Right renal cortex interstitium (tissue), 3 donors: Measurements from ENCODE around the gene MEIKIN. TPM values are rescaled to one million over a fixed set of nuclear protein-coding genes. Genes with fewer than 3 reads are reported as not detected.

ENCODE experiments used
- DNase-seq, 3 donors: peaks; one replicate each; pipeline ENCODE4 v3.0.0-alpha.2; 2013; ENCODE audit warnings: low read depth in 3 of 3, low spot score in 2 of 3
- polyA plus RNA-seq, 3 donors: library from polyadenylated mRNA; unstranded; fragments of 120-200 nt; gene quantifications; one replicate each; pipeline ENCODE4 v1.2.1, GENCODE V29; 2013; ENCODE audit not compliant: insufficient read length in 3 of 3

MEIKIN gene
- polyA plus RNA-seq, 3 donors, result 0.18 to 0.19 TPM; not detected in 1

DNA sequence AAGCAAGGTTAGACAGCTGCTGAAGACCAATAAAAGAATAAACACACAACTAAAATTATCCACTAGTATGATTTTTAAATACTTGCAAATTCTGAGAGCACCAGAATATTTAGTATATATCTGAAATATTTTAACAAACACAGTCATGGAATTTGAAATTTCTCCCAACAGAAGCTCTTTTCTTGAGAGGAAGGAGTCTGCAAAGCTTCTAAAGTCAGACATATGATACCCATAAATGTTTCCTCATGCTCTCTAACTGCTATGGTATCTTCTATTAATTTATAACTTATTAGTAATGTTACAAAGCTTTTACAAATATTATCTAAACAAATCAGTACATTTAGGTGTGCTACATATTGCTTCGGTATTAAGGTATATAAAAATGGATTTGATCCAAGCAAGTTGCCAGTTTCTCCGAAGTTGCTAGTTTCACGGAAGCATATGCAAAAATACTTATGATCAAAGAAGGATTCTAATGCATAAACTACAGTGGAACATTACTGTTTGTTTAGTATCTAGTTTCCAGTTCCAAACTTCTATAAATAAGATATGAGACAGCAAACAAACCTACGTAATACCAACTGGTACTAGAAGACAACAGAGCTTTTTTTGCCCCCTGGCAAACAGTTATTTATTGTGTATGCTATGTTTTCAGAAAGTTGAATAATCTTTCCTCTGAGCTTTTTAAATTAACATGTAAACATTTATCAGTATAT, 170.7 kb downstream of the MEIKIN start:
- no peak for DNase-seq

DNA sequence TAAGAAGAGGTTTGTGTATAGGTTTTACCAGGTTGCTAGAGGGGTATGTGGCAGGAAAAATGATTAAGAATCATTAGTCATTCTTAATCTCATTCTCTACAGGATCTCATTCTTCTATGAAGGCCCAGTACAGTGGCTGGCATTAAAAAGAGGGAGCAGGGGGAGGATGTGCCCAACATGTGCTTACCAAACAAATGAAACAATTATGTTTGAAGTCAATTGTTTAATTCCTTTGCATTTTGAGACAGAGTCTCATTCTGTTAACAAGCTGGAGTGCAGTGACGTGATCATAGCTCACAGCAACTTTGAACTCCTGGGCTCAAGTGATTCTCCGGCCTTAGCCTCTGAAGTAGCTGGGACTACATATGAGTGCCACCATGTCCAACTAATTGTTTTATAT, 171.7 kb downstream of the MEIKIN start:
- DNase-seq, result no peak

DNA sequence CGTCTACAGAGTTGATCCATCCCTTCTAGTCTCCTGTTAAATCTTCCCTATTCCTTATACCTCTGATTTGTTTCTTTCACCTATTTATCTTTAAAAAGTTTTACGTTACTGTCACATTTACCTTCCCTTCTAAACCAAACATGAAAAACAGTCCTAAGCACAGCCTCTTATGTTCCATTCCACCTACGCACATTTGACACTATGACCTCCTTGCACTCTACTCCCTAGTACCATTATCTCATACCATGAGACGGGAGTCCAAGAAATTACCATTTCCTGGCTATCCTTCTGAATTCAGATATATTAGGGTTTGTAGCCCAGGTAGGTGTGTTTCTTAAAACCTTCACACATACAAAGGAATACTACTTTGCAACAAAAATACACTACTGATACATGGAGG, 173.8 kb downstream of the MEIKIN start:
- DNase-seq, result no peak

DNA sequence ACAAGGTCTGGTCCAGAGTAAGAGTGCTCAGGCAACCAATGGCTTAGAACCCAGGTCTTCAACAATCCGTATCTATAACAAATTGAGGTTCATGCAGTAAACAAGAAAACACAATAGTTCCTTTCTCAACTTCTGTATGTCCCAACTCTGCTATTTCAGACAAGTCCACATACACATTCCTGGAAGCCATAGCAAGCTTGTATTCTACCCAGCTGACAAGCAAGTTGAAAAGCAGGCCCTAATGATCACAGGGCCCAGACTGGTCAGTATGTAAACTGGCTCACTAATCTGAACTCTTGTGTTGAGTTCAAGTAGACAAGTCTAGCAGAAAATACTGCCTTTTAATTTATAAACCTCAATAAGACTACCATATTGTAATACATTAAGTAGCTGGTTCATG, 175.5 kb downstream of the MEIKIN start:
- DNase-seq, result no peak

DNA sequence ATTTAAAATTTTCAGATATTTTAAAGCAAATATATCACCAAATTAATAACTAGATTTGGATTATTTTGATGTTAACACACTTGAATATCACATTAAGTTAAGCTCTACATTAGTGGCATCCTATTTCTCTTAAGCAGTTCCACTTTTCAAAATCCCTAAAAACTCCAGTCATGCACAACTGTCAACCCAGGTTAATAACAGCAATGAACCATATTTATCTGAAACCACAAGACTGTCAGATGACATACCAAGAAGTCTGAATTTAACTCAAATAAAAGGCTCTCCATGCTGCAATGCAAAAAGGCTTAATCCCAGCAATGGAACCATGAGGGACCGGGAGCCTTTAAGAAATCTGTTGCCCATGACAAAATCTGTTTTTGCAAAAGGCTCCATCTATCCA, 176.1 kb downstream of the MEIKIN start:
- no peak for DNase-seq

DNA sequence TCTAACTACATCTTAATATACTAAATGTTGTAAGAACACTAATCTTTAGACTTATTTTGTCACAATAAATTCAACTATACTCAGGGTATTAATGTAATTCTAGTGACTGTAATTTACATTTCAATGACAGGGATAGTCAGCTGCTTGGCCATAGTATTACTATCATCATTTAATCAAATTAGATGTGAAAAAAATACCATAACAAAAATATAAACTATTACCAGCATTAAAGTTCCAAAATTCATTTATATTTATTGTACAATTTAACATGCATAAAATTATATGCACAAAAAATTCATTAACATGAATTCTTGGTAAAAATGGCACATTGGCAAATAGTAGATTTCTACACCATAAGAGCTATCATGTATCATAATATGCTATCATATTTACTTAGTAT, 177.6 kb downstream of the MEIKIN start:
- DNase-seq, result no peak

DNA sequence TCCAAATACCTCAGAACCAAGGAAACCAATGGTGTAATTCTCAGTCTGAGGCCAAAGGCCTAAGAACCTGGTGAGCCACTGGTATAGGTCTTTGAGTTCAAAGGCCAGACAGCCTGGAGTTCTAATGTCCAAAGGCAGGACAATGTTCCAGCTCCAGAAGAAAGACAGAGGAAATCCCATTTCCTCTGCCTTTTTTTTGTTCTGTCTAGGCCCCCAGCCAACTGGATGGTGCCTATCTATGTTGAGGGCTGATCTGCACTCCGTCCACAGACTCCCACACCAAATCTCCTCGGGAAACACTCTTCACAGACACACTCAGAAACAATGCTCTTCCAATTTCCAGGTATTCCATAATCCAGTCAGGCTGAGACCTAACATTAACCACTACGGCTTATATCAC, 178.8 kb downstream of the MEIKIN start:
- DNase-seq, result no peak

DNA sequence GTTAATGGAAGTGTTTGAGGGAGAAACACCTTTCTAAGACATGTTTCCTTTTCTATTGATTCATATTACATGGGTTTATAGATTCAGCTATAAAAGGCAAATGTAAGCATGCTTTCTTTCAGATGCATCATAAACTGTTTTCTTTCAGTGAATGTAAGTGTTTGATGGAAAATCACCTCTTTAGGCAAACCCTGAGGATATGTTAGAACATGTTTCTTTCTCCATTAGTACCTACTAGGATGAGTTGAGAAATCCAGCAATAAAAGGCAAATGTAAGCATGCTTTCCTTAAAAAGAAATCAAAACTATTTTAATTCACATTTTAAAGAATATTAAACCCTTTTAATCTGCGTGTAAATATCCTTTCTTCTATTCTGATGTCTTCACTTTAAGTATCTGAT, 180.2 kb downstream of the MEIKIN start:
- DNase-seq, result no peak

DNA sequence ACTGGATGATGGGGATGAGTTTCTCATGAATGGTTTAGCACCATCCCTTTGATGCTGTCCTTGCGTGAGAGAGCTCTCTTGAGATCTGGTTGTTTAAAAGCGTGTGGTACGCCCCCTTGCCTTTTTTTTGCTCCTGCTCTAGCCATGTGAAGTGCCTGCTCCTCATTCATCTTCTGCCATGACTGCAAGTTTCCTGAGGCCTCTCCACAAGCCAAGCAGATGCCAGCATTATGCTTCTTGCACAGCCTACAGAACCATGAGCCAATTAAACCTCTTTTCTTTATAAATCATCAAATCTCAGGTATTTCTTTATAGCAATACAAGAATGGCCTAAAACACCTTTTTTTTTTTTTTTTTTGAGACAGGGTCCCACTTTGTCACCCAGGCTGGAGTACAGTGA, 181.5 kb downstream of the MEIKIN start:
- DNase-seq, result no peak

DNA sequence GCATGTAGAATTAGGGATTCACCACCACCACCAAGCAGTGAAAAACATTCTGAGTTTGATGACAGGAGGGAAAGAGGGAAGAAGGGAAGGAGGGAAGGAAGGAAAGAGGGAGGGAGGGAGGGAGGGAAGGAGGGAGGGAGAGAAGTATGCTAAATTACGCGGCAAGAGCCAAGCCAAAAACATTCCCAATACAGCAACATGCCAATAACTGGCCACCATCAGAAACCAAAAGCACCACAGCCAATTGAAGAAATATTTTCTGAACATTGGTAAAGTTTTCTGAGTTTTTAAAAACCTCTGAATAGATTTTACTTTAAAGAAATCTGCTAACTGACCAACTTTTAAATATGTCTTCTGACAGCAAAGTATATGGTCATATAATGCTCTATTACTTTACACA, 184.7 kb downstream of the MEIKIN start:
- no peak for DNase-seq

DNA sequence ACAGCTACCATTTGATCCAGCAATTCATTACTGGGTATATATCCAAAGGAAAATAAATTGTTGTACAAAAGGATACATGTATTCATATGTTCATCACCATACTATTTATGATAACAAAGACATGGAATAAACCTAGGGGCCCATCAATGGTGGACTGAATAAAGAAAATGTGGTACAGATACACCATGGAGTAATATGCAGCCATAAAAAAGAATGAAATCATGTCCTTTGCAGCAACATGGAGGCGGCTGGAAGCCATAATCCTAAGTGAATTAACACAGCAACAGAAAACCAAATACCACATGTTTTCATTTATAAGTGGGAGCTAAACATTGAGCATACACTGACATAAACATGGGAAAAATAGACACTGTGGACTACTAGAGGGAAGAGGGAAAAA, 185.8 kb downstream of the MEIKIN start:
- DNase-seq, result no peak

DNA sequence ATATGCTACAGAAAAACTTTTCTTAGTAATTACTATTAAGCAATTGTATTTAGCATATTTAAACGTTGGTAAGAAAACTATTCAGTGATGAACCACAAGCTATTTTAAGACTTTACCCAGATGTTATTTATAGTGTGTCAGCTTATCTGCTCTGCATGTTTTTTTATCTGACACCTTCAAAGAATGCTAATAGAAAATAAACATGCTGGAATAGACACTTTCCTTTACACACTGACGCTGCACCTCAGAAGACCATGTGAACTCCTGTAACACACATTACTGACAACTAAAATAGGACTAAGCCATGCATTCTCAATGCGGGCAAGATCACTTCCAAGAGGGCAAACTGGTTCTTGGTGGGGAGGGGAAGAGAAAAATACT, 187.0 kb downstream of the MEIKIN start:
- no peak for DNase-seq

DNA sequence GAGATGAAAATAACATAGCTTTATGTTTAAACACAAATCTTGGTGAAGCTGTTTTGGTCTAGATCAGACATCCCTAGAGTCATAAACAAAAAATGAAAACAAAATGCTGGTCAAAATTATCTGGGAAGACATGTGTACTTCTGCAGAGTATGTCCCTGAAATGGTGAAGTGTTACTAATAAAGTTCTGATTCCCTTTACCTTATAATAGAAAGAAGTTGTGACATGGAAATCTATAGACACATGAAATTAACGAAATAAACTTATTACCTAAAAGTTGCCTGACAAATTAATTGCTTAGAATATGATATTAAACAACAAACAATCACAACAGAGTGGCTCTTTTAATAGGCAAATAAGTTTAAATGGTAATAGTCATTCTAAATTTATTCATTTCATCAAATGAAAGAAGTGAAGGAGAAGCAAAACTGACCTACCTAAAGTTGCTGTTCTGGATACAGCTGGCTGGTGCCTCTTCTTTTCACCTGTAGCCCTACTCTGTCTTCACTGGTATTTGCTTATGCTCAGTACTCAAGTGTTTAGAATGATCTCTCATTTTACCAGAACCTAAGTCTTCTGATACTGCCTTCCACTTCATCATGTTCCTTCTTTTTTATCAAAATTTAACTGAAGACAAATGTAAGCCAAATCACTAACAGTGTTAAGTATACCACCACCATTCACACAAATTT, 187.5 kb downstream of the MEIKIN start:
- DNase-seq, result no peak

Other genes with a start within 250 kb of the MEIKIN start
- 10 to 100 TPM; 14.7 to 15.7 (median 15.1) TPM for gene FNIP1, start 148.6 kb downstream of the MEIKIN start, polyA plus RNA-seq
- 1 to 10 TPM; 1.8 to 2.6 (median 2.2) TPM for gene ACSL6, start 66.0 kb upstream of the MEIKIN start, polyA plus RNA-seq
- gene IL3, start 115.0 kb upstream of the MEIKIN start, polyA plus RNA-seq, result not detected
- gene CSF2, start 128.1 kb upstream of the MEIKIN start, polyA plus RNA-seq, result not detected